ENCODE results near the gene FBXO33.

- no peak for TF ChIP-seq EZH2 (IDR thresholded peaks at IDR 0.05; ENCODE audit: insufficient read depth, poor library complexity, severe bottlenecking)
- TF ChIP-seq EZH2phosphoT487 (IDR thresholded peaks at IDR 0.05; ENCODE audit: insufficient read depth, low read depth): no peak
These were observed 8.4 kb downstream of the FBXO33 start for GRCh38 chr14:39423793-39424192.

All from GM23248 (cell line).